Left cardiac atrium (tissue), 4 donors: Measurements from ENCODE around the gene DBP. TPM values are rescaled to one million over a fixed set of nuclear protein-coding genes. Genes with fewer than 3 reads are reported as not detected.
"Not testable (repeated sequence)": the region's sequence is repeated elsewhere in the genome, so short reads cannot be mapped to it uniquely, and the experiment has no call there.

Source experiments
- ATAC-seq, 2 donors: fragments of 200-7000 bp; cut with Tn5 transposase; one replicate each; pipeline ENCODE4 v1.9.1; 2020; ENCODE audit warnings: mild to moderate bottlenecking in 2 of 2, moderate library complexity in 2 of 2
- DNase-seq: peaks from one replicate; pipeline ENCODE4 v3.0.0-alpha.2; 2020
- intact Hi-C, 2 donors: fragments of 100-400 bp; cut with DNase I; formaldehyde crosslinking; loops; one replicate each; pipeline versions ENCODE4 v1.14.1 to v1.15.1; 2022 to 2023
- total RNA-seq, 2 donors: library from RNA; stranded (reverse); fragmentation: NEBNext Ultra II Directional; extraction: Animal tissue kit (Norgen Biotek cat#: 25700); gene quantifications; one replicate each; pipeline ENCODE4 v1.2.1, GENCODE V29; 2021
- donor health status: DM: no; HTN: yes; CAD: no.
- donor health status: DM: no; HTN: yes; CAD: no; lungs with severe emphysema.
- donor health status: DM: yes; HTN: yes; CAD: no.
- donor health status: Dilated cardiomyopathy.

DBP gene
- total RNA-seq, 2 donors from 2014 or later, result 2.0 to 15.1 TPM

GRCh38 chr19:48670699-48671445, 33.7 kb upstream of the DBP start:
- ATAC-seq (no peak), DNase-seq (no peak)
- intact Hi-C loops, result loop anchor here (10.0 kb wide), 2 partner anchors 64 to 164 kb away; partner anchors contain the start of gene HSD17B14 (in 1 of the 2)

GRCh38 chr19:48669903-48670668, 32.9 kb upstream of the DBP start:
- intact Hi-C loops, result loop anchor here (10.0 kb wide), 2 partner anchors 65 to 165 kb away; partner anchors contain the start of gene HSD17B14 (in 1 of the 2)
- DNase-seq, result no peak
- no peak for ATAC-seq

GRCh38 chr19:48668761-48669160, 31.6 kb upstream of the DBP start:
- DNase-seq (no peak), ATAC-seq (no peak)
- intact Hi-C loops, result no loop called here

- intact Hi-C loops, result no loop called here
- DNase-seq (no peak), ATAC-seq (no peak)
Measured at GRCh38 chr19:48668332-48668731, 31.2 kb upstream of the DBP start.

- intact Hi-C loops, result no loop called here
- ATAC-seq (no peak), DNase-seq (no peak)
Measured at GRCh38 chr19:48665786-48666185, 28.6 kb upstream of the DBP start.

GRCh38 chr19:48664476-48664875, 27.3 kb upstream of the DBP start:
- no peak for ATAC-seq
- no peak for DNase-seq
- intact Hi-C loops, result no loop called here

- intact Hi-C loops, result no loop called here
- ATAC-seq (no peak), DNase-seq (no peak)
Measured at GRCh38 chr19:48663667-48664066, 26.5 kb upstream of the DBP start.

GRCh38 chr19:48661711-48662090, 24.5 kb upstream of the DBP start:
- ATAC-seq (no peak), DNase-seq (no peak)
- intact Hi-C loops, result no loop called here

DNA sequence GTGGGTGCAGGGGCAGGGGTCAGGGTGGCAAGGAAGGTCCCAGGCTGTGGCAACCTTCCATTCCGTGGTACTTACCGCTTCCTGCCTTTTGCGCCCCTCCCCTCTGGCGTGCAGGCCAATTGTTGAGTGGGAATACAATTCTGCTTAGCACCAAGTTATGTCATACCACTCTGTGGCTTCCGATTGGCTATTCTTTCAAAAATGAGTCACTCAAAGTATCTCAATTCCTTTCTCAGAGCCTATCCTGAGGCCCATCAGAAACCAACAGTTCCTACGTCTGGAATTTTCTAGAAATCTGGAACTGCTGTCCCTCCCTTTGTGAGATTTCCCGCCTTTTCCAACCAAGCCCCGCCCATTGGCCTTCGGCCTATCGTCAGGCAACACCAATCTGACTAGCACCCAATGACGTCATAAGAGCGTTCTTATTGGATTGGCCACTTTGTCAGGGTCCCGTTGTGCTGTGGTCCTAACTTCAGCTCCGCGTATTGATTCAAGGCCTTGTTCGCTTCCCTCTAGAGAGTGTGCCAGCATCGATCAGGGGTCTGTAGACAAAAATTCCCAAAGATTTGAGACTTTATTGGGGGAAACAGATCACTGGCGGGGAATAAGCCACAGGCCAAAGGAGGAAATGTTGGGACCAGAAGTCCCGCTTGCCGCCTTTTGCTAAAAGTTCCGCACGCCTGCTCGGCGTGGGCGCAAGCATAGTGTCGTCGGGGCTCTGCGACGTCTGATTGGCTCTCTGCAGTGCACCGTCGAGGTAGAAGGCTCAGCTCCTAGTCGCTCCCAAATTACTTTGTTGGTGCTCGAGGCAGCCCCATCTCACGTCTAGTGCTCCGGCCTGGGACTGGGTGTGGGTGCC, 23.9 kb upstream of the DBP start:
- ATAC-seq (peak; percentile 92 to 95), DNase-seq (peak; percentile 92)
- intact Hi-C loops, result no loop called here

GRCh38 chr19:48659768-48660167, 22.6 kb upstream of the DBP start:
- DNase-seq (no peak), ATAC-seq (no peak)
- intact Hi-C loops, result no loop called here

- ATAC-seq, result no peak
- DNase-seq, result no peak
- intact Hi-C loops, result no loop called here
Measured at GRCh38 chr19:48658483-48658882, 21.3 kb upstream of the DBP start.

- ATAC-seq, intact Hi-C loops: not testable (repeated sequence)
Measured at GRCh38 chr19:48657828-48658227, 20.6 kb upstream of the DBP start.

GRCh38 chr19:48656840-48657474, 19.8 kb upstream of the DBP start:
- DNase-seq (no peak), ATAC-seq (peak in 1 of 2 donors; percentile 16)
- intact Hi-C loops, result no loop called here

More at GRCh38 chr19:48657828-48658227, 20.6 kb upstream of the DBP start:
- not testable (repeated sequence) for DNase-seq

GRCh38 chr19:48654299-48655059, 17.3 kb upstream of the DBP start:
- no peak for ATAC-seq
- no peak for DNase-seq
- intact Hi-C loops, result no loop called here

GRCh38 chr19:48651683-48652048, 14.5 kb upstream of the DBP start:
- intact Hi-C loops, result no loop called here
- ATAC-seq (no peak), DNase-seq (no peak)

DNA sequence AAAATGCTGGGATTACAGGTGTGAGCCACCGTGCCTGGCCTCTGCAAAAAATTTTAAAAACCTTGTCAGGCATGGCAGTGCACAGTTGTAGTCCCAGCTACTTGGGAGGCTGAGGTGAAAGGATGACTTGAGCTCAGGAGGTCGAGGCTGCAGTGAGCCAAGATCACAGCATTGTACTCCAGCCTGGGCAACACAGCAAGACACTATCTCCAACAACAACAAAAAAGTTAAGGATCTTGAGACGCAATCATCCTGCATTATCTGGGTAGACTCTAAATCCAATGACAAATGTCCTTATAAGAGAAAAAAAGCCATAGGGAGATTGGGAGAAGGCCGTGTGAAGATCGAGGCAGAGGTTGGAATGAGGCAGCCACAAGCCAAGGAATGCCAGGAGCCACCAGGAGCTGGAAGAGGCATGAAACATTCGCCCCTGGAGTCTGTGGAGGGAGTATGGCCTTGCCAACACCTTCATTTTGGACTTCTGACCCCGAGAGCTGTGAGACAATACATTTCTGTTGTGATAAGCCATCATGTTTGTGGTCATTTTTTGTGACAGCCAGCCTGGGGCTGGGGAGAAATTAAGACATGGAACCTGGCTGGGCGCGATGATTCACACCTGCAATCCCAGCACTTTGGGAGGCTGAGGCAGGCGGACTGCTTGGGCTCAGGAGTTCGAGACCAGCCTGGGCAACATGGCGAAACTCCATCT, 13.9 kb upstream of the DBP start:
- intact Hi-C loops, result no loop called here
- ATAC-seq (no peak), DNase-seq (no peak)

DNA sequence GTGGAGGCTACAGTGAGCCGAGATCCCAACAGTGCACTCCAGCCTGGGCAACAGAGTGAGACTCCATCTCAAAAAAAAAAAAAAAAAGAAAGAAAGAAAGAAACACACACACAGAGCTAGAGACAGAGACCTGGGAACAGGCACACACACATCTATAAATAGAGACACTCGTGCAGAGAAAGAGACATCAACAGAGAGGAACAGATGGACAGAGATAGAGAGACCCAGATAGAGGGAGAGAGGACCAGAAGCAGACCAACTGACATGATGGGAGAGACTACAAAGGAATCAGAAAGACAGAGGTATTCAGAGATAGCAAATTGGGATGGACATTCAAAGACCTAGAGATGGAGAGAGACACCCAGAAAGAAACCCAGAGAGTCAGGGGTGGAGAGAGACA, 11.0 kb upstream of the DBP start:
- ATAC-seq (no peak), DNase-seq (no peak)
- intact Hi-C loops, result loop anchor here in 1 of 2 donors (10.0 kb wide), 1 partner anchor 197 kb away; no protein-coding TSS in a partner anchor
